ENCODE data around the gene PAK1. TPM values are rescaled to one million over a fixed set of nuclear protein-coding genes. Genes with fewer than 3 reads are reported as not detected.
A peak's percentile ranks its signal among the peaks of the same experiment; 100 is the strongest.

PAK1 gene
- polyA plus RNA-seq, 4 donors, result 35.0 to 64.0 (median 55.2) TPM

GRCh38 chr11:77325159-77325558 is 148.7 kb downstream of the PAK1 start:
- no peak for DNase-seq
- Histone ChIP-seq H3K27me3 (ENCODE audit: control insufficient read depth in 3 of 3, insufficient read depth in 3 of 3, low read length in 3 of 3) (no peaks in the 10 kb centered on the region), H3K9me3 (ENCODE audit: control insufficient read depth in 2 of 2, insufficient read depth in 1 of 2, low read depth in 1 of 2, low read length in 1 of 2) (no peaks in the 10 kb centered on the region), H3K4me1 (ENCODE audit: control insufficient read depth in 3 of 3, insufficient read depth in 2 of 3, low read depth in 1 of 3, low read length in 2 of 3) (no peaks in the 10 kb centered on the region), H3K36me3 (ENCODE audit: control insufficient read depth in 3 of 3, insufficient read depth in 2 of 3, low read depth in 1 of 3, low read length in 3 of 3) (peaks cover 6 to 20% (median 6%) of the 10 kb centered on the region in 3 donors), H3K4me3 (ENCODE audit: low read depth in 1 of 3, low read length in 3 of 3) (no peak overlapping the region), H3K27ac (ENCODE audit: low read depth in 1 of 3, low read length in 2 of 3) (no peak overlapping the region)
- no peak for FAIRE-seq
- WGBS, 3 donors, result 74 to 87% (median 84%) methylated on average over 1 of the region's 1 CpG

GRCh38 chr11:77324508-77324907 is 149.4 kb downstream of the PAK1 start:
- Histone ChIP-seq H3K4me3 (ENCODE audit: low read depth in 1 of 3, low read length in 3 of 3) (no peak overlapping the region), H3K9me3 (ENCODE audit: control insufficient read depth in 2 of 2, insufficient read depth in 1 of 2, low read depth in 1 of 2, low read length in 1 of 2) (no peaks in the 10 kb centered on the region), H3K36me3 (ENCODE audit: control insufficient read depth in 3 of 3, insufficient read depth in 2 of 3, low read depth in 1 of 3, low read length in 3 of 3) (peaks cover 6 to 21% (median 6%) of the 10 kb centered on the region in 3 donors), H3K4me1 (ENCODE audit: control insufficient read depth in 3 of 3, insufficient read depth in 2 of 3, low read depth in 1 of 3, low read length in 2 of 3) (no peaks in the 10 kb centered on the region), H3K27ac (ENCODE audit: low read depth in 1 of 3, low read length in 2 of 3) (no peak overlapping the region), H3K27me3 (ENCODE audit: control insufficient read depth in 3 of 3, insufficient read depth in 3 of 3, low read length in 3 of 3) (no peaks in the 10 kb centered on the region)
- no peak for DNase-seq
- no peak for FAIRE-seq

DNA sequence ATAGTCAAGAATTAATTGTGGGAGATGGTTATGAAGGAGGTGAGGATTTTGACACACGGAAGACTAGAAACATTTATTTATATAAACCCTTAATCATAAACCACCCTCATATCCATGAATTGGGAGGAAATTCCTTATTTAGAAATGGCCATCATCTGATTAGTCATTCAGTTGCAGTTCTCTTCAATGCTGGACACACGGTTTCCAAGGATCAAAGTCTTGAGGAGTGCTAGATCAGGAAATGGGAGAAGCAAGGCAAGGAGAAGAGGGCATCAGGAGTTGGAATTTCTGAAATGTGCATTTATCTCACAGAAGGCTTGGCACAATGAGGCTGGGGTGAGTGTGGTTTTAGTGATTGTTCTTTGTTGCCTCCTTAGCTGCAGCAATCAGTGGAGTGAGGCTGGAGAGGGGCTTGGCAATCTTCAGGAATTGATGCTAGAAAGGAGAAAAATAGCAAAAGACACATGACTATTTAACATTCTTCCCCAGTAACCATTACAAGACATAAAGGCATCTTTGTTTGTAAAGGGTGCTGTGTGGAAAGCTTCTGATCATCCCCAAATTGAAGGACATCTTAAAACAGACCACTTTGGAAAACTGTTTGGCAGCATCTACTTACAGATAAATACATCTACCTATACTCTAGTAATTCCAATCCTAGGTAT is 150.8 kb downstream of the PAK1 start:
- Histone ChIP-seq H3K4me1 (ENCODE audit: control insufficient read depth in 3 of 3, insufficient read depth in 2 of 3, low read depth in 1 of 3, low read length in 2 of 3) (no peaks in the 10 kb centered on the region), H3K4me3 (ENCODE audit: low read depth in 1 of 3, low read length in 3 of 3) (no peak overlapping the region), H3K9me3 (ENCODE audit: control insufficient read depth in 2 of 2, insufficient read depth in 1 of 2, low read depth in 1 of 2, low read length in 1 of 2) (no peaks in the 10 kb centered on the region), H3K27me3 (ENCODE audit: control insufficient read depth in 3 of 3, insufficient read depth in 3 of 3, low read length in 3 of 3) (no peaks in the 10 kb centered on the region), H3K36me3 (ENCODE audit: control insufficient read depth in 3 of 3, insufficient read depth in 2 of 3, low read depth in 1 of 3, low read length in 3 of 3) (peaks cover 6 to 23% (median 6%) of the 10 kb centered on the region in 3 donors), H3K27ac (ENCODE audit: low read depth in 1 of 3, low read length in 2 of 3) (peak overlapping the region in 1 of 3 donors; percentile 57)
- FAIRE-seq (no peak), DNase-seq (peak in 1 of 2 donors; percentile 52)
- 45 to 61% (median 58%) methylated on average over 2 of the region's 2 CpGs for WGBS, 3 donors

GRCh38 chr11:77322506-77322905 is 151.4 kb downstream of the PAK1 start:
- H3K4me3 ChIP-seq (ENCODE audit: low read depth in 1 of 3, low read length in 3 of 3), result no peak overlapping the region
- 75 to 93% (median 81%) methylated on average over 2 of the region's 2 CpGs for WGBS, 3 donors
- no peaks in the 10 kb centered on the region for H3K4me1 ChIP-seq (ENCODE audit: control insufficient read depth in 3 of 3, insufficient read depth in 2 of 3, low read depth in 1 of 3, low read length in 2 of 3)
- H3K27me3 ChIP-seq (ENCODE audit: control insufficient read depth in 3 of 3, insufficient read depth in 3 of 3, low read length in 3 of 3), result no peaks in the 10 kb centered on the region
- peak in 1 of 2 donors; percentile 10 for DNase-seq
- H3K36me3 ChIP-seq (ENCODE audit: control insufficient read depth in 3 of 3, insufficient read depth in 2 of 3, low read depth in 1 of 3, low read length in 3 of 3), result peaks cover 6 to 23% (median 6%) of the 10 kb centered on the region in 3 donors
- no peak for FAIRE-seq
- no peak overlapping the region for H3K27ac ChIP-seq (ENCODE audit: low read depth in 1 of 3, low read length in 2 of 3)
- H3K9me3 ChIP-seq (ENCODE audit: control insufficient read depth in 2 of 2, insufficient read depth in 1 of 2, low read depth in 1 of 2, low read length in 1 of 2), result no peaks in the 10 kb centered on the region

- Histone ChIP-seq H3K4me3 (ENCODE audit: low read depth in 1 of 3, low read length in 3 of 3) (no peak overlapping the region), H3K36me3 (ENCODE audit: control insufficient read depth in 3 of 3, insufficient read depth in 2 of 3, low read depth in 1 of 3, low read length in 3 of 3) (peaks cover 2 to 16% (median 6%) of the 10 kb centered on the region in 3 donors), H3K27me3 (ENCODE audit: control insufficient read depth in 3 of 3, insufficient read depth in 3 of 3, low read length in 3 of 3) (no peaks in the 10 kb centered on the region), H3K27ac (ENCODE audit: low read depth in 1 of 3, low read length in 2 of 3) (no peak overlapping the region), H3K9me3 (ENCODE audit: control insufficient read depth in 2 of 2, insufficient read depth in 1 of 2, low read depth in 1 of 2, low read length in 1 of 2) (no peaks in the 10 kb centered on the region), H3K4me1 (ENCODE audit: control insufficient read depth in 3 of 3, insufficient read depth in 2 of 3, low read depth in 1 of 3, low read length in 2 of 3) (no peaks in the 10 kb centered on the region)
- FAIRE-seq, result no peak
- WGBS, 3 donors, result 91 to 100% (median 100%) methylated on average over 1 of the region's 1 CpG
- no peak for DNase-seq
Observed at GRCh38 chr11:77320351-77320750, 153.5 kb downstream of the PAK1 start.

GRCh38 chr11:77318600-77318999 is 155.3 kb downstream of the PAK1 start:
- WGBS, 3 donors, result 64 to 86% (median 70%) methylated on average over 2 of the region's 2 CpGs
- FAIRE-seq, result no peak
- no peak for DNase-seq

GRCh38 chr11:77316733-77317342 is 157.1 kb downstream of the PAK1 start:
- no peaks in the 10 kb centered on the region for H3K27me3 ChIP-seq (ENCODE audit: control insufficient read depth in 3 of 3, insufficient read depth in 3 of 3, low read length in 3 of 3)
- DNase-seq (peak in 1 of 2 donors; percentile 16), FAIRE-seq (no peak)
- no peak overlapping the region for H3K4me3 ChIP-seq (ENCODE audit: low read depth in 1 of 3, low read length in 3 of 3)
- no peak overlapping the region for H3K27ac ChIP-seq (ENCODE audit: low read depth in 1 of 3, low read length in 2 of 3)
- 54 to 71% (median 57%) methylated on average over 5 of the region's 5 CpGs for WGBS, 3 donors
- H3K4me1 ChIP-seq (ENCODE audit: control insufficient read depth in 3 of 3, insufficient read depth in 2 of 3, low read depth in 1 of 3, low read length in 2 of 3), result no peaks in the 10 kb centered on the region
- no peaks in the 10 kb centered on the region for H3K9me3 ChIP-seq (ENCODE audit: control insufficient read depth in 2 of 2, insufficient read depth in 1 of 2, low read depth in 1 of 2, low read length in 1 of 2)
- H3K36me3 ChIP-seq (ENCODE audit: control insufficient read depth in 3 of 3, insufficient read depth in 2 of 3, low read depth in 1 of 3, low read length in 3 of 3), result peaks cover 2 to 3% (median 2%) of the 10 kb centered on the region in 3 donors

More at GRCh38 chr11:77318600-77318999, 155.3 kb downstream of the PAK1 start:
- no peaks in the 10 kb centered on the region for H3K27me3 ChIP-seq (ENCODE audit: control insufficient read depth in 3 of 3, insufficient read depth in 3 of 3, low read length in 3 of 3)
- H3K4me3 ChIP-seq (ENCODE audit: low read depth in 1 of 3, low read length in 3 of 3), result no peak overlapping the region
- H3K4me1 ChIP-seq (ENCODE audit: control insufficient read depth in 3 of 3, insufficient read depth in 2 of 3, low read depth in 1 of 3, low read length in 2 of 3), result no peaks in the 10 kb centered on the region
- no peaks in the 10 kb centered on the region for H3K9me3 ChIP-seq (ENCODE audit: control insufficient read depth in 2 of 2, insufficient read depth in 1 of 2, low read depth in 1 of 2, low read length in 1 of 2)
- no peak overlapping the region for H3K27ac ChIP-seq (ENCODE audit: low read depth in 1 of 3, low read length in 2 of 3)
- peaks cover 2 to 14% (median 6%) of the 10 kb centered on the region in 3 donors for H3K36me3 ChIP-seq (ENCODE audit: control insufficient read depth in 3 of 3, insufficient read depth in 2 of 3, low read depth in 1 of 3, low read length in 3 of 3)

DNA sequence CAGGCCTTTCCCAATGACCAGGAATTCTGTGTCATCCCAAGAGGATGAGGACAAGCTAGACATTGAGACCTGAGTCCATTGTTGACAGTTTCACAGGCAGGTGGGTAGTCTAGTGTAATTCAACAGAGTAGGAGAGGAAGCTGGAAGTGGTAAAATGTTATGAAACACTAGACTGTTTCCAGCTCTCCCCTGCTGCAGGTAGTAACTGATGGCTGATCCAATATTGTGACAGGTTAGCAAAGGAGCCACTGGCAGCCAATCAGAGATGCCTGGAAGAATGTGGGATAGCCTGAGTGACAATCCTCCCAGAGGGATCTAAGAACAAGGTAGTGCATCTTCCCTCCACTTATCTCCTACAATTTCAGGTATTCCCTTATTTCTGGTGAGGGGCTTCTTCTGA is 161.8 kb downstream of the PAK1 start:
- no peak overlapping the region for H3K27ac ChIP-seq (ENCODE audit: low read depth in 1 of 3, low read length in 2 of 3)
- H3K36me3 ChIP-seq (ENCODE audit: control insufficient read depth in 3 of 3, insufficient read depth in 2 of 3, low read depth in 1 of 3, low read length in 3 of 3), result no peaks in the 10 kb centered on the region
- H3K4me1 ChIP-seq (ENCODE audit: control insufficient read depth in 3 of 3, insufficient read depth in 2 of 3, low read depth in 1 of 3, low read length in 2 of 3), result no peaks in the 10 kb centered on the region
- FAIRE-seq, result no peak
- DNase-seq, result no peak
- H3K9me3 ChIP-seq (ENCODE audit: control insufficient read depth in 2 of 2, insufficient read depth in 1 of 2, low read depth in 1 of 2, low read length in 1 of 2), result no peaks in the 10 kb centered on the region
- no peaks in the 10 kb centered on the region for H3K27me3 ChIP-seq (ENCODE audit: control insufficient read depth in 3 of 3, insufficient read depth in 3 of 3, low read length in 3 of 3)
- no peak overlapping the region for H3K4me3 ChIP-seq (ENCODE audit: low read depth in 1 of 3, low read length in 3 of 3)
